HCT116 (cell line): ENCODE data around the gene TTC23. TPM values are rescaled to one million over a fixed set of nuclear protein-coding genes. Genes with fewer than 3 reads are reported as not detected.

Experiments
- ATAC-seq: fragments of 200-7000 bp; cut with Tn5 transposase; 2 replicates; pipeline ENCODE4 v1.9.1; 2020; ENCODE audit warnings: mild to moderate bottlenecking, moderate library complexity
- BruUV-seq: library from RNA; stranded (reverse); fragments of 400-500 nt; replicated peaks from 2 replicates; lab custom pipeline; 2021; lab: Mats Ljungman, UMichigan
- CTCF ChIA-PET: fragments of 300-600 bp; sonication (Branson Sonifier 250); formaldehyde crosslinking; loops from one replicate; lab custom pipeline; 2021; ENCODE audit warnings: antibody characterized with exemption; lab: Charles Lee
- POLR2A ChIA-PET: fragments of 300-600, 350-600 bp; sonication (Branson Sonifier 250); formaldehyde crosslinking; loops from one replicate; lab custom pipeline; 2021; ENCODE audit warnings: antibody characterized with exemption; lab: Charles Lee
- RAD21 ChIA-PET, 2 experiments: fragments of 300-600 bp; sonication (Branson Sonifier 250); formaldehyde crosslinking; loops; one replicate each; lab custom pipeline; 2023; ENCODE audit warnings: low total read pairs in 2 of 2; ENCODE audit not compliant: uncharacterized antibody in 2 of 2, unreplicated experiment in 2 of 2, low non-redundant PET in 1 of 2; lab: Charles Lee
- DNase-seq: peaks from one replicate; pipeline ENCODE4 v3.0.0-alpha.2; 2010; ENCODE audit warnings: low read depth, low spot score
- H2AFZ ChIP-seq: fragments of 200-600 bp; shearing (Covaris generic), sonication (generic); 2 replicates; pipeline ENCODE4 v1.6.1; 2017; ENCODE audit warnings: low read depth, mixed run types, mixed read lengths, antibody characterized with exemption, low read length; ENCODE audit not compliant: poor library complexity, severe bottlenecking
- H3K27ac ChIP-seq: 2 replicates; pipeline ENCODE4 v1.5.1; 2012; ENCODE audit warnings: low read depth, low read length
- H3K27me3 ChIP-seq: fragments of 200-600 bp; sonication (generic); 2 replicates; pipeline ENCODE4 v1.6.1; 2016; ENCODE audit warnings: mixed run types, low read length, mixed read lengths; ENCODE audit not compliant: insufficient read depth
- H3K36me3 ChIP-seq, 2 experiments: fragments of 200-500 bp in 1 of 2; fragments of 200-600 bp in 1 of 2; sonication (Bioruptor generic) in 1 of 2; sonication (generic) in 1 of 2; 2 replicates each; pipeline versions ENCODE4 v1.5.1 to v1.6.1; 2014 to 2016; ENCODE audit warnings: low read length in 2 of 2, inconsistent platforms in 1 of 2, mixed read lengths in 1 of 2, mixed run types in 1 of 2; ENCODE audit not compliant: insufficient read depth in 2 of 2, control insufficient read depth in 1 of 2
- H3K4me1 ChIP-seq, 2 experiments: fragments of 200-600 bp in 1 of 2; sonication (generic) in 1 of 2; 2 replicates each; pipeline versions ENCODE4 v1.5.1 to v1.6.1; 2012 to 2017; ENCODE audit warnings: low read length in 2 of 2, inconsistent platforms in 1 of 2, mild to moderate bottlenecking in 1 of 2, mixed read lengths in 1 of 2, mixed run types in 1 of 2, moderate library complexity in 1 of 2; ENCODE audit not compliant: insufficient read depth in 2 of 2, control insufficient read depth in 1 of 2
- H3K4me2 ChIP-seq: fragments of 200-600 bp; sonication (generic); 2 replicates; pipeline ENCODE4 v1.6.1; 2017; ENCODE audit warnings: mixed run types, low read length, mixed read lengths
- H3K4me3 ChIP-seq, 2 experiments: fragments of 200-600 bp in 1 of 2; sonication (generic) in 1 of 2; replicated peaks in 1 of 2; 2 replicates each; pipeline ENCODE4 v1.5.1; 2011 to 2016; ENCODE audit warnings: low read length in 2 of 2, control low read depth in 1 of 2, low read depth in 1 of 2, mild to moderate bottlenecking in 1 of 2, mixed read lengths in 1 of 2, mixed run types in 1 of 2
- H3K79me2 ChIP-seq: fragments of 200-600 bp; sonication (generic); 2 replicates; pipeline ENCODE4 v1.6.1; 2017; ENCODE audit warnings: mild to moderate bottlenecking, mixed run types, low read length, moderate library complexity, mixed read lengths; ENCODE audit not compliant: insufficient read depth
- H3K9ac ChIP-seq: fragments of 200-600 bp; sonication (generic); 2 replicates; pipeline ENCODE4 v1.6.1; 2016; ENCODE audit warnings: low read length, mixed read lengths
- H3K9me2 ChIP-seq: fragments of 200-600 bp; sonication (generic), shearing (Covaris generic); 2 replicates; pipeline ENCODE4 v1.6.1; 2017; ENCODE audit warnings: mixed run types, mild to moderate bottlenecking, moderate library complexity; ENCODE audit not compliant: insufficient read depth
- H3K9me3 ChIP-seq, 2 experiments: fragments of 200-500 bp in 1 of 2; fragments of 200-600 bp in 1 of 2; sonication (Bioruptor generic) in 1 of 2; sonication (generic) in 1 of 2; 2 replicates each; pipeline ENCODE4 v1.6.1; 2014 to 2017; ENCODE audit warnings: low read length in 2 of 2, mixed read lengths in 2 of 2, inconsistent platforms in 1 of 2, low read depth in 1 of 2, mild to moderate bottlenecking in 1 of 2, mixed run types in 1 of 2, moderate library complexity in 1 of 2; ENCODE audit not compliant: control insufficient read depth in 1 of 2, insufficient read depth in 1 of 2
- H4K20me1 ChIP-seq: fragments of 200-600 bp; sonication (generic), shearing (Covaris generic); 2 replicates; pipeline ENCODE4 v1.6.1; 2017; ENCODE audit warnings: mixed run types, mild to moderate bottlenecking, moderate library complexity; ENCODE audit not compliant: insufficient read depth
- CBX3 ChIP-seq: IDR thresholded peaks from 2 replicates; pipeline ENCODE4 v1.6.1; 2012; ENCODE audit warnings: low read depth
- CEBPB ChIP-seq: IDR thresholded peaks from 2 replicates; pipeline ENCODE4 v1.6.1; 2012; ENCODE audit warnings: low read depth
- EGR1 ChIP-seq: IDR thresholded peaks from 2 replicates; pipeline ENCODE4 v1.6.1; 2012; ENCODE audit warnings: low read depth
- EZH2 ChIP-seq: fragments of 200-600 bp; sonication (generic); IDR thresholded peaks from 2 replicates; pipeline ENCODE4 v1.6.1; 2017; ENCODE audit warnings: antibody characterized with exemption, mixed run types
- EZH2phosphoT487 ChIP-seq: fragments of 200-600 bp; IDR thresholded peaks from 2 replicates; pipeline ENCODE4 v1.6.1; 2018; ENCODE audit warnings: antibody characterized with exemption, borderline replicate concordance
- FOSL1 ChIP-seq: IDR thresholded peaks from 2 replicates; pipeline ENCODE4 v1.6.1; 2012; ENCODE audit warnings: low read depth
- MAX ChIP-seq: IDR thresholded peaks from 2 replicates; pipeline ENCODE4 v1.6.1; 2012
- POLR2AphosphoS5 ChIP-seq: IDR thresholded peaks from 2 replicates; pipeline ENCODE4 v1.6.1; 2011; ENCODE audit warnings: mild to moderate bottlenecking, low read depth, low read length, moderate library complexity
- SIN3A ChIP-seq: IDR thresholded peaks from 2 replicates; pipeline ENCODE4 v1.6.1; 2012; ENCODE audit warnings: low read depth
- YY1 ChIP-seq: IDR thresholded peaks from 2 replicates; pipeline ENCODE4 v1.6.1; 2011; ENCODE audit warnings: low read length, low read depth, moderate library complexity, mild to moderate bottlenecking; ENCODE audit not compliant: insufficient replicate concordance; ENCODE audit errors: extremely low read depth
- ZNF274 ChIP-seq: fragments of 200-500 bp; sonication (Bioruptor generic); IDR thresholded peaks from 2 replicates; pipeline ENCODE4 v1.6.1; 2014; ENCODE audit warnings: mild to moderate bottlenecking, low read depth, low read length, inconsistent platforms
- intact Hi-C: fragments of 100-400 bp; cut with micrococcal nuclease; formaldehyde crosslinking; loops from 2 replicates; pipeline ENCODE4 v1.10.0; 2022
- total RNA-seq: library from RNA; stranded (reverse); gene quantifications from one replicate; pipeline ENCODE4 v1.2.1, GENCODE V29; 2021; ENCODE audit not compliant: unreplicated experiment
- TF ChIP-seq, protein P1 (sequence below), 3 experiments: fragments of 200-600 bp in 1 of 3; sonication (generic) in 1 of 3; IDR thresholded peaks in 2 of 3; conservative IDR thresholded peaks in 1 of 3; 2 replicates each; pipeline ENCODE4 v1.5.1; 2012 to 2017; ENCODE audit warnings: low read depth in 2 of 3, low read length in 2 of 3, antibody characterized with exemption in 1 of 3, borderline replicate concordance in 1 of 3, control low read depth in 1 of 3, mild to moderate bottlenecking in 1 of 3, mixed read lengths in 1 of 3, mixed run types in 1 of 3, moderate library complexity in 1 of 3; ENCODE audit not compliant: insufficient read depth in 1 of 3
- TF ChIP-seq, protein P2 (sequence below): IDR thresholded peaks from 2 replicates; pipeline ENCODE4 v1.6.1; 2012; ENCODE audit warnings: low read depth

TTC23 gene
- total RNA-seq, 1 experiment from 2014 or later, result 10.2 TPM

- no peak overlapping the region for H3K9ac ChIP-seq
- no peaks in the 10 kb centered on the region for H3K9me2 ChIP-seq
- ChIA-PET POLR2A (no interaction called here), RAD21 (interaction anchor here in 1 of 2 experiments (0.7 kb wide), 1 partner anchor 577 kb away, joined by 3 read pairs; no protein-coding TSS in a partner anchor), CTCF (interaction anchor here (0.8 to 1.0 kb wide), 2 partner anchors 9 to 424 kb away, joined by 3 to 4 read pairs; no protein-coding TSS in a partner anchor)
- TF ChIP-seq POLR2AphosphoS5 (no peak), YY1 (no peak), CBX3 (no peak), ZNF274 (no peak)
- TF ChIP-seq, protein P1, sequence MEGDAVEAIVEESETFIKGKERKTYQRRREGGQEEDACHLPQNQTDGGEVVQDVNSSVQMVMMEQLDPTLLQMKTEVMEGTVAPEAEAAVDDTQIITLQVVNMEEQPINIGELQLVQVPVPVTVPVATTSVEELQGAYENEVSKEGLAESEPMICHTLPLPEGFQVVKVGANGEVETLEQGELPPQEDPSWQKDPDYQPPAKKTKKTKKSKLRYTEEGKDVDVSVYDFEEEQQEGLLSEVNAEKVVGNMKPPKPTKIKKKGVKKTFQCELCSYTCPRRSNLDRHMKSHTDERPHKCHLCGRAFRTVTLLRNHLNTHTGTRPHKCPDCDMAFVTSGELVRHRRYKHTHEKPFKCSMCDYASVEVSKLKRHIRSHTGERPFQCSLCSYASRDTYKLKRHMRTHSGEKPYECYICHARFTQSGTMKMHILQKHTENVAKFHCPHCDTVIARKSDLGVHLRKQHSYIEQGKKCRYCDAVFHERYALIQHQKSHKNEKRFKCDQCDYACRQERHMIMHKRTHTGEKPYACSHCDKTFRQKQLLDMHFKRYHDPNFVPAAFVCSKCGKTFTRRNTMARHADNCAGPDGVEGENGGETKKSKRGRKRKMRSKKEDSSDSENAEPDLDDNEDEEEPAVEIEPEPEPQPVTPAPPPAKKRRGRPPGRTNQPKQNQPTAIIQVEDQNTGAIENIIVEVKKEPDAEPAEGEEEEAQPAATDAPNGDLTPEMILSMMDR (IDR thresholded peaks at IDR 0.05 in 2 of 3, conservative IDR thresholded peaks at IDR 0.05 in 1 of 3; ENCODE audit: borderline replicate concordance in 1 of 3, insufficient read depth in 1 of 3, low read depth in 2 of 3, low read length in 2 of 3), result no peak
- no peak overlapping the region for H3K4me2 ChIP-seq
- BruUV-seq, result no TSS peak
- no peaks in the 10 kb centered on the region for H3K9me3 ChIP-seq
- no peaks in the 10 kb centered on the region for H3K36me3 ChIP-seq
- intact Hi-C loops, result no loop called here
- no peaks in the 10 kb centered on the region; the same call in 1 of the 2 replicates for H3K79me2 ChIP-seq
- no peaks in the 10 kb centered on the region for H3K4me1 ChIP-seq
- H2AFZ ChIP-seq, result no peak overlapping the region
- ATAC-seq (no peak), DNase-seq (no peak)
- no peaks in the 10 kb centered on the region for H3K27me3 ChIP-seq
- H3K4me3 ChIP-seq, result no peak overlapping the region
- no peak overlapping the region for H3K27ac ChIP-seq
- no peaks in the 10 kb centered on the region for H4K20me1 ChIP-seq
Observed at GRCh38 chr15:99279827-99280226, 30.4 kb upstream of the TTC23 start.

DNA sequence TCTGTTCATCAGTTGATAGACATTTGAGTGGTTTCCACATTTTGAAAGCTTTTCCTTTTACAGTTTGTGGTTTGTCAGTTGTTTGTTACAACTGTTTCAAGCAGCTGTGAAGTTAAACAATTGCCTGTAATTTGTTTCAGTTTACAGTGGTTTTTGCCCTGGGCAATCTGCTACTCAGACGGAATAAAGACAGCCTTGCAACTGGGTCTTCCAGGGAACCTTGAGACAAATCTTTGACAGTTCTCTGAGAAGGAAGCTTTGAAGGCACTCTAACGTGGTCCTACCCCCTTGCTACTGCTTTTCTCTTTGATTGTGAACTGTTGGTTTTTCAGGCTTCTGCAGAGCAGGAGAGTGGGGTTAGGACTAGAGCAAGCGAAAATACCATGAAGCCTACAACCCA, 29.9 kb upstream of the TTC23 start:
- Histone ChIP-seq H4K20me1 (no peaks in the 10 kb centered on the region), H3K4me1 (no peaks in the 10 kb centered on the region), H3K9ac (no peak overlapping the region), H3K4me3 (no peak overlapping the region), H3K27ac (no peak overlapping the region), H3K79me2 (no peaks in the 10 kb centered on the region; the same call in 1 of the 2 replicates), H3K36me3 (no peaks in the 10 kb centered on the region), H3K9me2 (no peaks in the 10 kb centered on the region), H3K9me3 (no peaks in the 10 kb centered on the region), H3K4me2 (no peak overlapping the region), H3K27me3 (no peaks in the 10 kb centered on the region), H2AFZ (no peak overlapping the region)
- DNase-seq, result no peak
- ChIA-PET RAD21 (interaction anchor here in 1 of 2 experiments (0.7 kb wide), 1 partner anchor 577 kb away, joined by 3 read pairs; no protein-coding TSS in a partner anchor), POLR2A (no interaction called here), CTCF (interaction anchor here (0.8 kb wide), 2 partner anchors 9 to 425 kb away, joined by 3 read pairs; no protein-coding TSS in a partner anchor)
- no TSS peak for BruUV-seq
- no peak for ATAC-seq
- intact Hi-C loops, result no loop called here
- TF ChIP-seq CEBPB (no peak), MAX (no peak), EZH2 (no peak), EZH2phosphoT487 (no peak), CBX3 (no peak), YY1 (no peak), SIN3A (no peak), FOSL1 (no peak), EGR1 (no peak)
- TF ChIP-seq, protein P2, sequence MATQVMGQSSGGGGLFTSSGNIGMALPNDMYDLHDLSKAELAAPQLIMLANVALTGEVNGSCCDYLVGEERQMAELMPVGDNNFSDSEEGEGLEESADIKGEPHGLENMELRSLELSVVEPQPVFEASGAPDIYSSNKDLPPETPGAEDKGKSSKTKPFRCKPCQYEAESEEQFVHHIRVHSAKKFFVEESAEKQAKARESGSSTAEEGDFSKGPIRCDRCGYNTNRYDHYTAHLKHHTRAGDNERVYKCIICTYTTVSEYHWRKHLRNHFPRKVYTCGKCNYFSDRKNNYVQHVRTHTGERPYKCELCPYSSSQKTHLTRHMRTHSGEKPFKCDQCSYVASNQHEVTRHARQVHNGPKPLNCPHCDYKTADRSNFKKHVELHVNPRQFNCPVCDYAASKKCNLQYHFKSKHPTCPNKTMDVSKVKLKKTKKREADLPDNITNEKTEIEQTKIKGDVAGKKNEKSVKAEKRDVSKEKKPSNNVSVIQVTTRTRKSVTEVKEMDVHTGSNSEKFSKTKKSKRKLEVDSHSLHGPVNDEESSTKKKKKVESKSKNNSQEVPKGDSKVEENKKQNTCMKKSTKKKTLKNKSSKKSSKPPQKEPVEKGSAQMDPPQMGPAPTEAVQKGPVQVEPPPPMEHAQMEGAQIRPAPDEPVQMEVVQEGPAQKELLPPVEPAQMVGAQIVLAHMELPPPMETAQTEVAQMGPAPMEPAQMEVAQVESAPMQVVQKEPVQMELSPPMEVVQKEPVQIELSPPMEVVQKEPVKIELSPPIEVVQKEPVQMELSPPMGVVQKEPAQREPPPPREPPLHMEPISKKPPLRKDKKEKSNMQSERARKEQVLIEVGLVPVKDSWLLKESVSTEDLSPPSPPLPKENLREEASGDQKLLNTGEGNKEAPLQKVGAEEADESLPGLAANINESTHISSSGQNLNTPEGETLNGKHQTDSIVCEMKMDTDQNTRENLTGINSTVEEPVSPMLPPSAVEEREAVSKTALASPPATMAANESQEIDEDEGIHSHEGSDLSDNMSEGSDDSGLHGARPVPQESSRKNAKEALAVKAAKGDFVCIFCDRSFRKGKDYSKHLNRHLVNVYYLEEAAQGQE, result no peak
